Tibial nerve (tissue), 3 donors: ENCODE data around the gene OSBPL3.

ENCODE experiments used
- POLR2A ChIP-seq, 2 donors: fragments of 450-650 bp; IDR thresholded peaks; one replicate each; pipeline ENCODE4 v1.6.1; 2017; ENCODE audit warnings: antibody characterized with exemption in 2 of 2, mild to moderate bottlenecking in 2 of 2, moderate library complexity in 2 of 2
- TF ChIP-seq, protein P1 (sequence below), 5 experiments: fragments of 200-600 bp in 3 of 5; fragments of 450-650 bp in 2 of 5; sonication (generic) in 3 of 5; IDR thresholded peaks; one replicate each; pipeline ENCODE4 v1.5.1; 2016 to 2019; ENCODE audit warnings: antibody characterized with exemption in 5 of 5, mild to moderate bottlenecking in 3 of 5, moderate library complexity in 2 of 5

DNA sequence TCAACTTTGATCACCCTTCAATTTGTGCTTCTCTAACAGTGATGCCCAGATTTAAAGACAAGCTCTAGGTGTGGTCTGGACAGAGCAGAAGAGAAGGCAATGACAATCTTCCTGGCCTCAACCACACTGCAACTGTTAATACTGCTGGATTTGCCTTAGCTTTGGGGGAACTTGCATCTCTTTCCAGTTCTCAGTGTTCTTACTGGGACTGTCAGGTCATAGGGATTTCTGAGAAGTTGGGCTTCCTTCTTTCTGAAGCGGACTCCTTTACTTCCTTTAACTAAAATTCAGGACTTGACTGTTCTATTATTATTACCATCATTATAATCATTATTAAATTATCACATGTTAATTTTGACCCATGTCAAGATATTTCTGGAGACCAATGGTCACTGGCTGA lies 80.8 kb downstream of the OSBPL3 start:
- TF ChIP-seq, protein P1, sequence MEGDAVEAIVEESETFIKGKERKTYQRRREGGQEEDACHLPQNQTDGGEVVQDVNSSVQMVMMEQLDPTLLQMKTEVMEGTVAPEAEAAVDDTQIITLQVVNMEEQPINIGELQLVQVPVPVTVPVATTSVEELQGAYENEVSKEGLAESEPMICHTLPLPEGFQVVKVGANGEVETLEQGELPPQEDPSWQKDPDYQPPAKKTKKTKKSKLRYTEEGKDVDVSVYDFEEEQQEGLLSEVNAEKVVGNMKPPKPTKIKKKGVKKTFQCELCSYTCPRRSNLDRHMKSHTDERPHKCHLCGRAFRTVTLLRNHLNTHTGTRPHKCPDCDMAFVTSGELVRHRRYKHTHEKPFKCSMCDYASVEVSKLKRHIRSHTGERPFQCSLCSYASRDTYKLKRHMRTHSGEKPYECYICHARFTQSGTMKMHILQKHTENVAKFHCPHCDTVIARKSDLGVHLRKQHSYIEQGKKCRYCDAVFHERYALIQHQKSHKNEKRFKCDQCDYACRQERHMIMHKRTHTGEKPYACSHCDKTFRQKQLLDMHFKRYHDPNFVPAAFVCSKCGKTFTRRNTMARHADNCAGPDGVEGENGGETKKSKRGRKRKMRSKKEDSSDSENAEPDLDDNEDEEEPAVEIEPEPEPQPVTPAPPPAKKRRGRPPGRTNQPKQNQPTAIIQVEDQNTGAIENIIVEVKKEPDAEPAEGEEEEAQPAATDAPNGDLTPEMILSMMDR (IDR thresholded peaks at IDR 0.05): no peak
- TF ChIP-seq POLR2A (IDR thresholded peaks at IDR 0.05): no peak
